GM23248 (cell line): ENCODE data around the gene IQCK.

ENCODE experiments used
- EZH2 ChIP-seq: fragments of 200-600 bp; sonication (generic); IDR thresholded peaks from 2 replicates; pipeline ENCODE4 v1.6.1; 2018; ENCODE audit warnings: antibody characterized with exemption, mild to moderate bottlenecking; ENCODE audit not compliant: insufficient read depth, poor library complexity, severe bottlenecking
- EZH2phosphoT487 ChIP-seq: fragments of 200-600 bp; sonication (generic); IDR thresholded peaks from 2 replicates; pipeline ENCODE4 v1.6.1; 2018; ENCODE audit warnings: antibody characterized with exemption, moderate library complexity, mild to moderate bottlenecking, low read depth; ENCODE audit not compliant: insufficient read depth

DNA sequence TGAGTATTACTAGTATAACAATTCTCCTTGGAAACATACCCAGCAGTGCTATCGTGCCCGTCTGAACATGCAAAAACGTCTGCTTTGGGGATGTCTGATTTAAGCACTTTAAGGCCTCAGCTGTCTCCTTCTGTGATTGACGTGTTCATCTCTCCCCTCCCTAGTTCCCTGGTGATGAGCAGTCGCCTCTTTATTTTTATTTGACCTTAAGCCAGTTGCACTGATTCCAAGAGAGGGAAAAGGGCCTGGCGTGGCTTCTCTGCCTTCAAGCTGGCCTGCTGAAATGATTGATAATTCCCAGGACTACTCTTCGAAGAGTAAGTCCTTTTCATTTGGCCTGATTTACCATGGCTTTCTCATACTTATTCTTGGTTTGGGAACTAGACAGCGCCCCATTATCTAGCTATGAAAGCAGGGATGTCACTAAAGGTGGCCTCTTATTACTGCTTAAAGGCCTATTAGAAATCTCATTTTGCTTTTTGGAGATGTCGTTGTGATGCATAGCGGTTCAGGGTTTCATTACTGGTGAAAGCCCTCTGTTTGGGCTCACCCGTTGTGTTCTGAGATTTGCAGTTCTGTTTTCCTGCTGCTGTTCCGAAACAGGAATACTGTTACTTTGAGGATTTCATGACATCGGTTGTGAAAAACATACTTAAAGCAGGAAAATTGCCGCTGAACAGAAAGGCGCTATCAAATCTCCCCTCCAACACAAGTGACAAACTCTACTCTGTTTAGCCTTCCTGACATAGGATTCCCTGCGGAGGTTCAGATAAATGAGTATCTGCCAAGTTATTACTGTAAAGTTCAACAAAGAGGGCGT, 65.5 kb downstream of the IQCK start:
- TF ChIP-seq EZH2: no peak
- TF ChIP-seq EZH2phosphoT487: no peak
